Measurements from ENCODE around the gene PARVA. TPM values are rescaled to one million over a fixed set of nuclear protein-coding genes. Genes with fewer than 3 reads are reported as not detected.

The PARVA gene
- total RNA-seq, 1 experiment from 2014 or later = 18.1 TPM

DNA sequence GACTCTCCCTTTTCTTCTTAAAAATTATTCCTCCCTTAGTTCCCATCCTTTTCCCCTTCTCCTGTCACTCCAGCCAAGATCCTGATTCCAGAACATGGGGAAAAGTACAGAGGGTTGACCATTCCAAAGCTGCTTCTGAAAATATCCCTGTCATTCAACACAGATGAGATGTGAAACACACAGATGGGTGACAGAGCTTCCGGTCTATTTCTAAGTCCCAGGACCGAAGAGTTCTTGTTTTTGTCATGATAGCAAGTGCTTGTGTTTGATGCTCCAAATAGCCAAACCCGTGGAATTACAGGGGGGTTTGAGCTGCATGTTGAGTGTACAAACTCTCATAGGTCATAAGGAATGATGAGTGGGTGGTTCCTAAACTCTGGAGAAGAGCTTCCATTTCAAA, 57.9 kb downstream of the PARVA start:
- H3K27ac Mint-ChIP-seq = no peak overlapping the region
- H4K20me1 ChIP-seq (ENCODE audit: control insufficient read depth, insufficient read depth, insufficient read length) = no peaks in the 10 kb centered on the region
- H4K8ac ChIP-seq (replicated peaks; ENCODE audit: insufficient read length, low read depth, low read length) = no peak overlapping the region
- H3K36me3 Mint-ChIP-seq (ENCODE audit: insufficient read depth in 1 of 3, low read depth in 3 of 3) = peaks cover 0 to 3% (median 2%) of the 10 kb centered on the region in 3 experiments; a peak in 1 of 7 replicates
- no peak overlapping the region for H2BK12ac ChIP-seq (ENCODE audit: insufficient read length, low read depth, low read length)
- no peak overlapping the region for H3K14ac ChIP-seq (ENCODE audit: insufficient read depth, low read length)
- no peak overlapping the region for H3K9ac ChIP-seq (ENCODE audit: extremely low read depth, insufficient read length, low read length)
- no peak overlapping the region for H3K18ac ChIP-seq (ENCODE audit: insufficient read length, low read depth, low read length)
- H3K4me2 ChIP-seq (ENCODE audit: insufficient read depth, insufficient read length, low read length) = no peak overlapping the region
- TF ChIP-seq, protein P1, sequence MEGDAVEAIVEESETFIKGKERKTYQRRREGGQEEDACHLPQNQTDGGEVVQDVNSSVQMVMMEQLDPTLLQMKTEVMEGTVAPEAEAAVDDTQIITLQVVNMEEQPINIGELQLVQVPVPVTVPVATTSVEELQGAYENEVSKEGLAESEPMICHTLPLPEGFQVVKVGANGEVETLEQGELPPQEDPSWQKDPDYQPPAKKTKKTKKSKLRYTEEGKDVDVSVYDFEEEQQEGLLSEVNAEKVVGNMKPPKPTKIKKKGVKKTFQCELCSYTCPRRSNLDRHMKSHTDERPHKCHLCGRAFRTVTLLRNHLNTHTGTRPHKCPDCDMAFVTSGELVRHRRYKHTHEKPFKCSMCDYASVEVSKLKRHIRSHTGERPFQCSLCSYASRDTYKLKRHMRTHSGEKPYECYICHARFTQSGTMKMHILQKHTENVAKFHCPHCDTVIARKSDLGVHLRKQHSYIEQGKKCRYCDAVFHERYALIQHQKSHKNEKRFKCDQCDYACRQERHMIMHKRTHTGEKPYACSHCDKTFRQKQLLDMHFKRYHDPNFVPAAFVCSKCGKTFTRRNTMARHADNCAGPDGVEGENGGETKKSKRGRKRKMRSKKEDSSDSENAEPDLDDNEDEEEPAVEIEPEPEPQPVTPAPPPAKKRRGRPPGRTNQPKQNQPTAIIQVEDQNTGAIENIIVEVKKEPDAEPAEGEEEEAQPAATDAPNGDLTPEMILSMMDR (conservative IDR thresholded peaks at IDR 0.05) = no peak
- no peak overlapping the region for H3K56ac ChIP-seq (ENCODE audit: insufficient read length, low read depth, low read length)
- no peak for DNase-seq
- H3K27me3 ChIP-seq (ENCODE audit: insufficient read depth, low read length) = no peaks in the 10 kb centered on the region
- H2AFZ ChIP-seq (ENCODE audit: low read length) = no peak overlapping the region
- no peak overlapping the region for H4K91ac ChIP-seq (ENCODE audit: insufficient read length, low read depth, low read length)
- H3K27me3 Mint-ChIP-seq (ENCODE audit: low read depth) = no peaks in the 10 kb centered on the region
- peaks cover 2 to 3% of the 10 kb centered on the region in 2 experiments; a peak in 2 of 5 replicates for H3K9me3 Mint-ChIP-seq
- WGBS (ENCODE audit: extremely low coverage, insufficient read length, low lambda C conversion rate) = no CpG with 5 or more reads among the region's 3 CpGs
- H3K23me2 ChIP-seq (ENCODE audit: insufficient read length, low read depth, low read length, poor library complexity, severe bottlenecking) = no peaks in the 10 kb centered on the region
- H2BK120ac ChIP-seq (ENCODE audit: low read depth, low read length, poor library complexity, severe bottlenecking) = no peak overlapping the region
- no peak overlapping the region for H4K5ac ChIP-seq (ENCODE audit: insufficient read length, low read depth, low read length)
- no peak overlapping the region for H2BK15ac ChIP-seq (ENCODE audit: low read depth, low read length)
- no peak overlapping the region for H2AK5ac ChIP-seq (ENCODE audit: insufficient read length, low read length)
- H3K79me1 ChIP-seq (ENCODE audit: insufficient read depth, low read depth, low read length, poor library complexity, severe bottlenecking) = no peaks in the 10 kb centered on the region
- peaks cover 7% of the 10 kb centered on the region; the same call in 1 of the 2 replicates for H3K4me1 ChIP-seq (ENCODE audit: insufficient read depth, low read length)
- H2BK20ac ChIP-seq (ENCODE audit: low read depth, low read length, poor library complexity, severe bottlenecking) = no peak overlapping the region
- H3K4me3 Mint-ChIP-seq = no peak overlapping the region
- no peak overlapping the region for H3K4ac ChIP-seq (ENCODE audit: low read depth, low read length)
- no peaks in the 10 kb centered on the region for H3K9me3 ChIP-seq (ENCODE audit: control insufficient read depth, low read depth, low read length)
- no peak overlapping the region for H3K27ac ChIP-seq (ENCODE audit: insufficient read length, low read depth, low read length)
- peaks cover 14 to 21% of the 10 kb centered on the region in 2 experiments for H3K4me1 Mint-ChIP-seq
- no peaks in the 10 kb centered on the region for H3K79me2 ChIP-seq (ENCODE audit: insufficient read depth, low read length)
- no peak overlapping the region for H3K23ac ChIP-seq (ENCODE audit: insufficient read length, low read depth, low read length)
- H2BK5ac ChIP-seq (ENCODE audit: insufficient read length, low read length) = no peak overlapping the region
- H3T11ph ChIP-seq (ENCODE audit: low read length) = no peak overlapping the region
